GM23248 (cell line): ENCODE measurements around the gene SOX8. TPM values are rescaled to one million over a fixed set of nuclear protein-coding genes. Genes with fewer than 3 reads are reported as not detected.

Experiments
- DNase-seq: peaks from one replicate; pipeline ENCODE4 v3.0.0-alpha.2; 2015
- H2AFZ ChIP-seq: fragments of 200-600 bp; sonication (generic); 2 replicates; pipeline ENCODE4 v1.6.1; 2016; ENCODE audit warnings: antibody characterized with exemption
- H3F3A ChIP-seq: fragments of 200-600 bp; sonication (generic); 2 replicates; pipeline ENCODE4 v1.6.1; 2016; ENCODE audit warnings: mild to moderate bottlenecking, antibody characterized with exemption, mixed run types; ENCODE audit not compliant: insufficient read depth
- H3K27ac ChIP-seq: fragments of 200-600 bp; sonication (generic); 2 replicates; pipeline ENCODE4 v1.5.1; 2016; ENCODE audit warnings: mild to moderate bottlenecking
- H3K27me3 ChIP-seq: fragments of 200-600 bp; sonication (generic); replicated peaks from 2 replicates; pipeline ENCODE4 v1.6.1; 2016; ENCODE audit warnings: mild to moderate bottlenecking; ENCODE audit not compliant: insufficient read depth
- H3K36me3 ChIP-seq: fragments of 200-600 bp; sonication (generic); 2 replicates; pipeline ENCODE4 v1.6.1; 2016; ENCODE audit warnings: low read depth, mild to moderate bottlenecking
- H3K4me1 ChIP-seq: fragments of 200-600 bp; sonication (generic); 2 replicates; pipeline ENCODE4 v1.6.1; 2016; ENCODE audit warnings: mild to moderate bottlenecking; ENCODE audit not compliant: insufficient read depth
- H3K4me2 ChIP-seq: fragments of 200-600 bp; sonication (generic); one replicate; pipeline ENCODE4 v1.6.1; 2016; ENCODE audit warnings: mild to moderate bottlenecking; ENCODE audit not compliant: unreplicated experiment
- H3K4me3 ChIP-seq: fragments of 200-600 bp; sonication (generic); 2 replicates; pipeline ENCODE4 v1.5.1; 2016; ENCODE audit warnings: mild to moderate bottlenecking
- H3K79me2 ChIP-seq: fragments of 200-600 bp; sonication (generic); 2 replicates; pipeline ENCODE4 v1.6.1; 2016; ENCODE audit warnings: mild to moderate bottlenecking; ENCODE audit not compliant: insufficient read depth
- H3K9ac ChIP-seq: fragments of 200-600 bp; sonication (generic); 2 replicates; pipeline ENCODE4 v1.6.1; 2016; ENCODE audit warnings: mild to moderate bottlenecking
- H3K9me2 ChIP-seq: fragments of 200-600 bp; sonication (generic); 2 replicates; pipeline ENCODE4 v1.6.1; 2016; ENCODE audit warnings: mixed run types, mild to moderate bottlenecking, moderate library complexity; ENCODE audit not compliant: insufficient read depth
- H3K9me3 ChIP-seq: fragments of 200-600 bp; sonication (generic); one replicate; pipeline ENCODE4 v1.6.1; 2017; ENCODE audit warnings: low read depth
- H4K20me1 ChIP-seq: fragments of 200-600 bp; sonication (generic); 2 replicates; pipeline ENCODE4 v1.6.0; 2016; ENCODE audit not compliant: insufficient read depth
- EZH2 ChIP-seq: fragments of 200-600 bp; sonication (generic); IDR thresholded peaks from 2 replicates; pipeline ENCODE4 v1.6.1; 2018; ENCODE audit warnings: antibody characterized with exemption, mild to moderate bottlenecking; ENCODE audit not compliant: insufficient read depth, poor library complexity, severe bottlenecking
- EZH2phosphoT487 ChIP-seq: fragments of 200-600 bp; sonication (generic); IDR thresholded peaks from 2 replicates; pipeline ENCODE4 v1.6.1; 2018; ENCODE audit warnings: antibody characterized with exemption, moderate library complexity, mild to moderate bottlenecking, low read depth; ENCODE audit not compliant: insufficient read depth
- WGBS, 2 experiments: methylation state at CpG; one replicate each; pipeline ENCODE4 v1.1.6; 2015 to 2017; ENCODE audit warnings: low lambda C conversion rate in 2 of 2, low coverage in 1 of 2; ENCODE audit errors: missing lambda C conversion rate in 2 of 2; 5-methylcytosine and 5-hydroxymethylcytosine counted together
- in situ Hi-C: fragments of 300-500 bp; cut with MboI; formaldehyde crosslinking; loops from 2 replicates; pipeline ENCODE4 v1.15.0; 2020
- polyA plus RNA-seq: library from polyadenylated mRNA; unstranded; fragments of >200 nt; fragmentation: Nextera tagmentation; extraction: Ambion mirVana; gene quantifications from 2 replicates; pipeline ENCODE4 v1.2.1, GENCODE V29; 2016
- total RNA-seq: library from RNA; depleted of rRNA; stranded (reverse); fragments of >200 nt; shearing (Covaris generic); gene quantifications from 2 replicates; pipeline ENCODE4 v1.2.3, GENCODE V29; 2014

SOX8 gene
- total and polyA plus RNA-seq, 2 experiments from 2014 or later: 0.15 to 0.43 TPM

- Histone ChIP-seq H3K27me3 (peaks cover 10% of the 10 kb centered on the region; the same call in 1 of the 2 replicates), H3K9me3 (no peaks in the 10 kb centered on the region), H2AFZ (no peak overlapping the region), H3K79me2 (no peaks in the 10 kb centered on the region), H3K36me3 (no peaks in the 10 kb centered on the region), H3K4me1 (peaks cover 8% of the 10 kb centered on the region; the same call in 1 of the 2 replicates), H3K4me3 (no peak overlapping the region), H3K9me2 (no peaks in the 10 kb centered on the region), H3K4me2 (no peak overlapping the region), H4K20me1 (no peaks in the 10 kb centered on the region), H3K27ac (no peak overlapping the region), H3K9ac (no peak overlapping the region), H3F3A (no peaks in the 10 kb centered on the region)
- DNase-seq: no peak
- TF ChIP-seq EZH2 (no peak), EZH2phosphoT487 (no peak)
- in situ Hi-C loops: no loop called here
- 46% methylated on average over 11 of the region's 11 CpGs for WGBS, 2 experiments
Observed at GRCh38 chr16:1005286-1005685, 23.7 kb downstream of the SOX8 start.

GRCh38 chr16:1006781-1007180, 25.2 kb downstream of the SOX8 start:
- Histone ChIP-seq H3K9me3 (no peaks in the 10 kb centered on the region), H3F3A (no peaks in the 10 kb centered on the region), H2AFZ (no peak overlapping the region), H3K36me3 (no peaks in the 10 kb centered on the region), H3K4me2 (no peak overlapping the region), H3K27me3 (peaks cover 15% of the 10 kb centered on the region), H4K20me1 (no peaks in the 10 kb centered on the region), H3K4me1 (peaks cover 8% of the 10 kb centered on the region; the same call in 1 of the 2 replicates), H3K79me2 (no peaks in the 10 kb centered on the region), H3K9me2 (no peaks in the 10 kb centered on the region), H3K4me3 (no peak overlapping the region), H3K27ac (no peak overlapping the region), H3K9ac (no peak overlapping the region)
- DNase-seq: no peak
- 83 to 89% methylated on average over 23 to 25 of the region's 25 CpGs for WGBS, 2 experiments
- in situ Hi-C loops: no loop called here
- TF ChIP-seq EZH2 (no peak), EZH2phosphoT487 (no peak)

- Histone ChIP-seq H3K9me3 (no peaks in the 10 kb centered on the region), H2AFZ (no peak overlapping the region), H3K9ac (no peak overlapping the region), H3F3A (no peaks in the 10 kb centered on the region), H3K9me2 (no peaks in the 10 kb centered on the region), H4K20me1 (no peaks in the 10 kb centered on the region), H3K27me3 (peaks cover 16% of the 10 kb centered on the region), H3K79me2 (no peaks in the 10 kb centered on the region), H3K4me1 (peaks cover 8% of the 10 kb centered on the region; the same call in 1 of the 2 replicates), H3K4me2 (no peak overlapping the region), H3K27ac (no peak overlapping the region), H3K4me3 (no peak overlapping the region), H3K36me3 (no peaks in the 10 kb centered on the region)
- in situ Hi-C loops: no loop called here
- TF ChIP-seq EZH2phosphoT487 (no peak), EZH2 (no peak)
- WGBS, 2 experiments: 66 to 68% methylated on average over 16 of the region's 16 CpGs
- no peak for DNase-seq
Observed at GRCh38 chr16:1007284-1007850, 25.8 kb downstream of the SOX8 start.

GRCh38 chr16:1008085-1008484, 26.5 kb downstream of the SOX8 start:
- H3F3A ChIP-seq: no peaks in the 10 kb centered on the region
- H3K4me3 ChIP-seq: no peak overlapping the region
- H3K27me3 ChIP-seq: peaks cover 16% of the 10 kb centered on the region
- TF ChIP-seq EZH2phosphoT487 (no peak), EZH2 (no peak)
- no peak for DNase-seq
- no peak overlapping the region for H2AFZ ChIP-seq
- no peak overlapping the region for H3K4me2 ChIP-seq
- in situ Hi-C loops: no loop called here
- 70 to 75% methylated on average over 12 to 14 of the region's 14 CpGs for WGBS, 2 experiments
- H4K20me1 ChIP-seq: no peaks in the 10 kb centered on the region
- H3K9me3 ChIP-seq: no peaks in the 10 kb centered on the region
- H3K27ac ChIP-seq: no peak overlapping the region
- H3K79me2 ChIP-seq: no peaks in the 10 kb centered on the region
- H3K36me3 ChIP-seq: no peaks in the 10 kb centered on the region
- H3K4me1 ChIP-seq: peaks cover 5% of the 10 kb centered on the region; the same call in 1 of the 2 replicates
- H3K9me2 ChIP-seq: no peaks in the 10 kb centered on the region
- no peak overlapping the region for H3K9ac ChIP-seq
